PC-9 (cell line): Measurements from ENCODE around the gene FRMD7. TPM values are rescaled to one million over a fixed set of nuclear protein-coding genes. Genes with fewer than 3 reads are reported as not detected.
"Not testable (repeated sequence)": the region's sequence is repeated elsewhere in the genome, so short reads cannot be mapped to it uniquely, and the experiment has no call there.

Experiments used
- BruUV-seq: library from RNA; stranded (reverse); fragments of 400-500 nt; replicated peaks from 2 replicates; lab custom pipeline; 2021; lab: Mats Ljungman, UMichigan
- CTCF ChIA-PET: fragments of 300-600 bp; sonication (Branson Sonifier 250); formaldehyde crosslinking; loops from one replicate; lab custom pipeline; 2022; ENCODE audit warnings: antibody characterized with exemption; lab: Charles Lee
- POLR2A ChIA-PET: fragments of 300-600 bp; sonication (Branson Sonifier 250); formaldehyde crosslinking; loops from one replicate; lab custom pipeline; 2022; ENCODE audit warnings: antibody characterized with exemption; ENCODE audit not compliant: unreplicated experiment; lab: Charles Lee
- DNase-seq, 2 experiments: peaks; one replicate each; pipeline versions ENCODE4 v3.0.0 to v3.0.0-alpha.2; 2015 to 2022; ENCODE audit warnings: mixed read lengths in 1 of 2
- H2AFZ ChIP-seq: fragments of 200-600 bp; sonication (generic); 2 replicates; pipeline ENCODE4 v1.8.1; 2017; ENCODE audit warnings: antibody characterized with exemption
- H3F3A ChIP-seq: fragments of 200-600 bp; sonication (generic); 2 replicates; pipeline ENCODE4 v1.8.1; 2017; ENCODE audit warnings: antibody characterized with exemption, mild to moderate bottlenecking, low read depth; ENCODE audit not compliant: insufficient read depth
- H3K27ac ChIP-seq: fragments of 200-600 bp; sonication (generic); 2 replicates; pipeline ENCODE4 v1.6.1; 2016; ENCODE audit warnings: mixed run types
- H3K27me3 ChIP-seq: fragments of 200-600 bp; sonication (generic); 2 replicates; pipeline ENCODE4 v1.6.1; 2016; ENCODE audit warnings: low read depth, mixed run types; ENCODE audit not compliant: insufficient read depth
- H3K36me3 ChIP-seq: fragments of 200-600 bp; sonication (generic); 2 replicates; pipeline ENCODE4 v1.6.1; 2016; ENCODE audit warnings: low read depth, mixed run types
- H3K4me1 ChIP-seq: fragments of 200-600 bp; sonication (generic); replicated peaks from 2 replicates; pipeline ENCODE4 v1.6.1; 2016; ENCODE audit warnings: mixed run types; ENCODE audit not compliant: insufficient read depth
- H3K4me2 ChIP-seq: fragments of 200-600 bp; sonication (generic); 2 replicates; pipeline ENCODE4 v1.6.1; 2017; ENCODE audit warnings: mixed run types
- H3K4me3 ChIP-seq: fragments of 200-600 bp; sonication (generic); 2 replicates; pipeline ENCODE4 v1.6.1; 2016; ENCODE audit warnings: mixed run types
- H3K79me2 ChIP-seq: fragments of 200-600 bp; sonication (generic); 2 replicates; pipeline ENCODE4 v1.6.1; 2017; ENCODE audit warnings: low read depth, mixed run types
- H3K9me2 ChIP-seq: fragments of 200-600 bp; sonication (generic); 2 replicates; pipeline ENCODE4 v1.8.1; 2017; ENCODE audit warnings: mild to moderate bottlenecking; ENCODE audit not compliant: insufficient read depth
- H3K9me3 ChIP-seq: fragments of 200-600 bp; sonication (generic); 2 replicates; pipeline ENCODE4 v1.8.1; 2016; ENCODE audit warnings: low read depth; ENCODE audit not compliant: insufficient read depth
- H4K20me1 ChIP-seq: fragments of 200-600 bp; sonication (generic); 2 replicates; pipeline ENCODE4 v1.8.1; 2017; ENCODE audit not compliant: insufficient read depth
- EZH2 ChIP-seq: fragments of 200-600 bp; sonication (generic); IDR thresholded peaks from 2 replicates; pipeline ENCODE4 v1.8.0; 2017; ENCODE audit warnings: antibody characterized with exemption, low read depth
- intact Hi-C: fragments of 100-400 bp; cut with micrococcal nuclease; formaldehyde crosslinking; loops from one replicate; pipeline ENCODE4 v1.10.0; 2022; ENCODE audit not compliant: unreplicated experiment
- total RNA-seq: library from RNA; stranded (reverse); gene quantifications from 2 replicates; pipeline ENCODE4 v1.2.3, GENCODE V29; 2021
- TF ChIP-seq, protein P1 (sequence below): fragments of 200-600 bp; sonication (generic); conservative IDR thresholded peaks from 2 replicates; pipeline ENCODE4 v1.6.1; 2017; ENCODE audit warnings: mixed run types, antibody characterized with exemption, mild to moderate bottlenecking, moderate library complexity

FRMD7 gene
- total RNA-seq, 1 experiment from 2014 or later, result not detected

- Histone ChIP-seq H3K4me1 (no peaks in the 10 kb centered on the region), H3K4me3 (no peak overlapping the region), H3F3A (0 out of 2 replicates have a peak, but pooled peaks cover 3% of the 10 kb centered on the region), H3K9me3 (no peaks in the 10 kb centered on the region), H3K27me3 (no peaks in the 10 kb centered on the region), H3K36me3 (0 out of 2 replicates have a peak, but pooled peaks cover 4% of the 10 kb centered on the region), H3K79me2 (no peaks in the 10 kb centered on the region; the same call in 1 of the 2 replicates), H3K27ac (no peak overlapping the region), H3K4me2 (no peak overlapping the region), H3K9me2 (no peaks in the 10 kb centered on the region), H4K20me1 (no peaks in the 10 kb centered on the region), H2AFZ (no peak overlapping the region)
- BruUV-seq, result no TSS peak
- intact Hi-C loops, result no loop called here
- TF ChIP-seq, protein P1, sequence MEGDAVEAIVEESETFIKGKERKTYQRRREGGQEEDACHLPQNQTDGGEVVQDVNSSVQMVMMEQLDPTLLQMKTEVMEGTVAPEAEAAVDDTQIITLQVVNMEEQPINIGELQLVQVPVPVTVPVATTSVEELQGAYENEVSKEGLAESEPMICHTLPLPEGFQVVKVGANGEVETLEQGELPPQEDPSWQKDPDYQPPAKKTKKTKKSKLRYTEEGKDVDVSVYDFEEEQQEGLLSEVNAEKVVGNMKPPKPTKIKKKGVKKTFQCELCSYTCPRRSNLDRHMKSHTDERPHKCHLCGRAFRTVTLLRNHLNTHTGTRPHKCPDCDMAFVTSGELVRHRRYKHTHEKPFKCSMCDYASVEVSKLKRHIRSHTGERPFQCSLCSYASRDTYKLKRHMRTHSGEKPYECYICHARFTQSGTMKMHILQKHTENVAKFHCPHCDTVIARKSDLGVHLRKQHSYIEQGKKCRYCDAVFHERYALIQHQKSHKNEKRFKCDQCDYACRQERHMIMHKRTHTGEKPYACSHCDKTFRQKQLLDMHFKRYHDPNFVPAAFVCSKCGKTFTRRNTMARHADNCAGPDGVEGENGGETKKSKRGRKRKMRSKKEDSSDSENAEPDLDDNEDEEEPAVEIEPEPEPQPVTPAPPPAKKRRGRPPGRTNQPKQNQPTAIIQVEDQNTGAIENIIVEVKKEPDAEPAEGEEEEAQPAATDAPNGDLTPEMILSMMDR, result no peak
- CTCF ChIA-PET, result interaction anchor here (0.5 kb wide), 1 partner anchor 39 kb away, joined by 6 read pairs; no protein-coding TSS in a partner anchor
- DNase-seq, result no peak
- POLR2A ChIA-PET, result no interaction called here
These were observed 67.8 kb downstream of the FRMD7 start for GRCh38 chrX:132059973-132060540.

DNA sequence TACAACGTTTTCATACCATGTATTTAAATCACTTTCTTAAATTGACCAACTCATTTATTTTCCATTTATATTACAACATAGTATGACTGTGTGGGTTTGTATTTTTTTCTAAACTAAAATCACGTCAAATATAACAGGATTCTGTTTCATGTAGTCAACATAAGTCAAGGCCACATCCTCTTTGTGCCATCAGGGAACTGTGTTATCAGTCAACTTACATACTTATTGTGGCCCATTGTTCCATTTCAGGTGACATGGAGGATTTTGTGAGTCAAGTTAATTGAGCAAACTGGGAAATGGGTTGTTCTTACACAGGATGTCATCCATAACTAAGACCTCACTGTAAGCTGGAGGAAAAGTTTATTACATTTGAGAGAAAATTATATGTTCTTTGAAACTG, 68.8 kb downstream of the FRMD7 start:
- BruUV-seq, result no TSS peak
- DNase-seq, result no peak
- no peaks in the 10 kb centered on the region for H4K20me1 ChIP-seq
- H3K4me2 ChIP-seq, result no peak overlapping the region
- POLR2A ChIA-PET, result no interaction called here
- CTCF ChIA-PET, result no interaction called here
- no peaks in the 10 kb centered on the region for H3K4me1 ChIP-seq
- H3K79me2 ChIP-seq, result no peaks in the 10 kb centered on the region; the same call in 1 of the 2 replicates
- 0 out of 2 replicates have a peak, but pooled peaks cover 3% of the 10 kb centered on the region for H3F3A ChIP-seq
- no peaks in the 10 kb centered on the region for H3K27me3 ChIP-seq
- intact Hi-C loops, result no loop called here
- no peak overlapping the region for H3K4me3 ChIP-seq
- no peaks in the 10 kb centered on the region for H3K9me3 ChIP-seq
- H3K36me3 ChIP-seq, result 0 out of 2 replicates have a peak, but pooled peaks cover 4% of the 10 kb centered on the region
- no peak overlapping the region for H3K27ac ChIP-seq
- no peak for TF ChIP-seq EZH2
- TF ChIP-seq, protein P1, result no peak
- H3K9me2 ChIP-seq, result no peaks in the 10 kb centered on the region
- no peak overlapping the region for H2AFZ ChIP-seq

GRCh38 chrX:132058050-132058449, 69.8 kb downstream of the FRMD7 start:
- CTCF ChIA-PET, result no interaction called here
- no peak for TF ChIP-seq EZH2
- TF ChIP-seq, protein P1, result no peak
- no peaks in the 10 kb centered on the region for H3K27me3 ChIP-seq
- H3F3A ChIP-seq, result 0 out of 2 replicates have a peak, but pooled peaks cover 3% of the 10 kb centered on the region
- H3K4me2 ChIP-seq, result no peak overlapping the region
- intact Hi-C loops, result no loop called here
- H2AFZ ChIP-seq, result no peak overlapping the region
- POLR2A ChIA-PET, result no interaction called here
- H3K4me1 ChIP-seq, result no peaks in the 10 kb centered on the region
- DNase-seq, result no peak
- H3K9me2 ChIP-seq, result no peaks in the 10 kb centered on the region
- BruUV-seq, result no TSS peak
- H3K9me3 ChIP-seq, result no peaks in the 10 kb centered on the region
- H4K20me1 ChIP-seq, result no peaks in the 10 kb centered on the region
- peaks cover 2% of the 10 kb centered on the region; the same call in 1 of the 2 replicates for H3K79me2 ChIP-seq
- 0 out of 2 replicates have a peak, but pooled peaks cover 4% of the 10 kb centered on the region for H3K36me3 ChIP-seq
- no peak overlapping the region for H3K27ac ChIP-seq
- no peak overlapping the region for H3K4me3 ChIP-seq

DNA sequence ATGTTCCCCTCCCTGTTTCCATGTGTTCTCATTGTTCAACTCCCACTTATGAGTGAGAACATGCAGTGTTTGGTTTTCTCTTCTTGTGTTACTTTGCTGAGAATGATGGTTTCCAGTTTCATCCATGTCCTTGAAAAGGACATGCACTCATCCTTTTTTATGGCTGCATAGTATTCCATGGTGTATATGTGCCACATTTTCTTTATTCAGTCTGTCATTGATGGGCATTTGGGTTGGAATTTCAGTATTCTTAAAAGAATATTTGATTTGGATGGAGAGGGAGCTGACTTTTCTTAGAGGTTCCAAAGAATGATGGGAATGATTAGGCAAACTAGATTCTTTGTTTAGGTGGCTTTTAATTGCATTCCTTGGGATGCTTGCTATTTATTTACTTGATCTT, 76.0 kb downstream of the FRMD7 start:
- H3F3A ChIP-seq, H3K4me2 ChIP-seq, H4K20me1 ChIP-seq, DNase-seq, H3K4me3 ChIP-seq, H3K36me3 ChIP-seq, BruUV-seq, H2AFZ ChIP-seq, H3K9me2 ChIP-seq, H3K27me3 ChIP-seq, H3K4me1 ChIP-seq, H3K9me3 ChIP-seq, POLR2A ChIA-PET, H3K27ac ChIP-seq, intact Hi-C loops: not testable (repeated sequence)
- CTCF ChIA-PET, result interaction anchor here (0.5 kb wide), 1 partner anchor 1507 kb away, joined by 6 read pairs; no protein-coding TSS in a partner anchor
- H3K79me2 ChIP-seq, result peaks cover 31% of the 10 kb centered on the region
